ENCODE results near the gene DUSP14.

The DUSP14 gene

DNA sequence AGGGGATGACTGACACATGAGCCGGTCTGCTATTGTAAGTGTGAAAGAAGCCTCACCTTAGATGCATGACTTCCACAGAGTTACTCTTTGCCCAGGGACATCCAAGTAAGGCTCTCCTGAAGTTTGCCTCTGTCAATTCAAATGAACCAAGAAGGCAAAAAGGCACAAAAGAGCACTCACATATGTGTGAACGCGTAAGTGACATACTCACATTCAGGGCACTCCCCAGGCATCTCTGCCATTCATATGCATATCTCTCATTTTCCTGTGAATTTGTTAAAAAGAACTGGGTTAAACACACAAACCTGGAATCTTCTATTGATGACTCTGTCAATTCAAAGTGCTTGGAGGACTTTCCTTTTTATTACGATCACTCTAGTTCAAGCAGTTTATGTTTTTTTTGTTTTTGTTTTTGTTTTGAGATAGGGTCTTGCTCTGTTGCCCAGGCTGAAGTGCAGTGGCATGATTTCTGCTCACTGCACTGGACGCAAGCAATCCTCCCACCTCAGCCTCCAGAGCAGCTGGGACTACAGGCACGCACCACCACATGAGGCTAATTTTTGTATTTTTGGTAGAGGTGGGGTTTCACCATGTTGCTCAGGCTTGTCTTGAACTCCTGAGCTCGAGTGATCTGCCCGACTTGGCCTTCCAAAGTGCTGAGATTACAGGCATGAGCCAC lies 49.4 kb downstream of the DUSP14 start:
- no peaks in the 10 kb centered on the region for H3K4me1 ChIP-seq (ENCODE audit: control insufficient read depth, insufficient read depth, low read length)
- H3K9ac ChIP-seq (ENCODE audit: low read length in 2 of 2), result no peak overlapping the region
- peaks cover 62 to 63% of the 10 kb centered on the region in 2 donors for H3K36me3 ChIP-seq (ENCODE audit: control insufficient read depth in 2 of 2, insufficient read depth in 2 of 2, low read length in 2 of 2)

DNA sequence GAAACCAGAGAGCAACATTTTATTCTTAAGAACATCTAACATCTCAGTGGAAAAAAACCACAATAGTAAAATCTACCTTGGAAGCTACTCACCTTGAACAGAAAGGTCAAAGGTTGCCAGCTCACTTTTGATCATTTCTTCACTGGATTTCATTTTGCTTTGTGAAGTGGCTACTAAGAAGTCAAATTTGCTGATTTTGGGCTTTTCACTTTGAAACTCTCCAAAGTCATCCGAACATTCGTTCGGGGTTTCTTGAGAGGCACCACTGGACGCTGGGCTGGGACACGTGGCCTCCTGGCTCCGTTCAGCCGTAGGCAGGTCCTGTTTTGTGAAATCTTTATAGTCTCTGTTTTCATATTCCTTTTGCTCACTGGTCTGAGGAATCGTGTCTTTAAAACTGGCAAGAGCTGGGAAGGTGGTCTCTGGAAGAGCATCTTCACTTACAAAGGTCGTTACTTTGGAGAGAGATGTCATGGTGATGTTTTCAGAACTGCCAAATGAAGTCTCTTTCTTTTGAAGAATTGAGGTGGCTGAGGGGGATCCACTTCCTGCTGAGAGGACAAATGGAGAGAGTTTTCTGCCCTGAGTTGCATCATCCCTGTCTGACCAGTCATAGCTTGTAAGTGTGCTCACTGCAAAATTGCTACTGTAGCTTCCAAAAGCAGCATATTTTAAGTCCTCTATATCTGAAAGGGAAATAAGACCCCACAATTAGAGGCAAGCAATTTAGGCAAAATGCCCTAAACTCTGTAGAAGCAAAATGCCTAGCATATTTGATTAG lies 52.4 kb downstream of the DUSP14 start:
- peaks cover 41 to 44% of the 10 kb centered on the region in 2 donors for H3K36me3 ChIP-seq (ENCODE audit: control insufficient read depth in 2 of 2, insufficient read depth in 2 of 2, low read length in 2 of 2)

More for the DNA sequence above, 49.4 kb downstream of the DUSP14 start:
- Histone ChIP-seq H3K9me3 (ENCODE audit: control insufficient read depth in 2 of 2, low read length in 2 of 2) (no peaks in the 10 kb centered on the region), H3K4me3 (ENCODE audit: low read length in 2 of 2) (no peak overlapping the region), H3K27ac (ENCODE audit: low read length) (no peak overlapping the region), H3K27me3 (ENCODE audit: control insufficient read depth in 1 of 2, insufficient read depth in 2 of 2, low read length in 2 of 2) (no peaks in the 10 kb centered on the region)

DNA sequence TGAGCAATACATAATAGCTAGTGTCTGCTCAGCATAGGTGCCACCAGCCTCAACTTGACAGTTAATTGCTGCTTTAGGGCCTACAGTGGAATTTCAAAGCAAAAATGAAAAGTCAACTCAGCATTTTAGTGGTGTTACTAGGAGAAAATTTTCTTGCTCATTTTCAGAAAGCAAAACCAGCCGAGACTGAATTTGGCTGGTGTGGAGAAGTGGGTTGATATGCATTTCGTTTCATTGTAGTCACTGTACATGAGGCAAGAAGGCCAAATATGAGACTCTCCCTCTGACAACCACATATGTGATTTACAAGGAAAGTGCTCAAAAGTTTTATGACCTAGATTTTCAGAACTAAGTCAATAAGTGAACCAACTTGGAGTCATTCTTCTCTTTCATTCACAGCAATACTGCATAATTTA lies 54.0 kb downstream of the DUSP14 start:
- Histone ChIP-seq H3K27me3 (ENCODE audit: control insufficient read depth in 1 of 2, insufficient read depth in 2 of 2, low read length in 2 of 2) (no peaks in the 10 kb centered on the region), H3K27ac (ENCODE audit: low read length) (no peak overlapping the region), H3K36me3 (ENCODE audit: control insufficient read depth in 2 of 2, insufficient read depth in 2 of 2, low read length in 2 of 2) (peaks cover 33 to 34% of the 10 kb centered on the region in 2 donors), H3K9me3 (ENCODE audit: control insufficient read depth in 2 of 2, low read length in 2 of 2) (no peaks in the 10 kb centered on the region), H3K9ac (ENCODE audit: low read length in 2 of 2) (no peak overlapping the region), H3K4me1 (ENCODE audit: control insufficient read depth, insufficient read depth, low read length) (no peaks in the 10 kb centered on the region), H3K4me3 (ENCODE audit: low read length in 2 of 2) (no peak overlapping the region)

More for the DNA sequence above, 52.4 kb downstream of the DUSP14 start:
- H3K27me3 ChIP-seq (ENCODE audit: control insufficient read depth in 1 of 2, insufficient read depth in 2 of 2, low read length in 2 of 2), result no peaks in the 10 kb centered on the region
- H3K9ac ChIP-seq (ENCODE audit: low read length in 2 of 2), result no peak overlapping the region
- no peaks in the 10 kb centered on the region for H3K9me3 ChIP-seq (ENCODE audit: control insufficient read depth in 2 of 2, low read length in 2 of 2)
- no peaks in the 10 kb centered on the region for H3K4me1 ChIP-seq (ENCODE audit: control insufficient read depth, insufficient read depth, low read length)
- no peak overlapping the region for H3K27ac ChIP-seq (ENCODE audit: low read length)
- no peak overlapping the region for H3K4me3 ChIP-seq (ENCODE audit: low read length in 2 of 2)

DNA sequence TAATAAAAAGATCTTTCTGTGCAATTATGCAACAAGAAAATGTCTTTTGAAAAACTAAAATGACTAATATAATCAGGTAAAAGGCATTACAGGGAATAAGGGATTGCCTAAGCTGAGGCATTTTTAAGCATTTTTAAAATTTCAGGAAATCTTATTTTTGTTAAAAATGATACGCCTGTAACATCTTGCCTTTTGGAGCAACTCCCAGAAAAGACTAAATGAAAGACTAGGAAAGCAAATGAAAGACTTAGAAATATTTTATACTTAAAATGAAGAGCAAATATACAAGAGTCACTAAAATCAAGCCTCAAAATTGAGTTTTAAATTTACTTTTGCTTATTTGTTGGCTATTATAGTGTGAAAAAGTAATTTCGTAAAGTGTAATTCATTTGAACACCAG lies 55.8 kb downstream of the DUSP14 start:
- Histone ChIP-seq H3K4me3 (ENCODE audit: low read length in 2 of 2) (no peak overlapping the region), H3K27ac (ENCODE audit: low read length) (no peak overlapping the region), H3K9ac (ENCODE audit: low read length in 2 of 2) (no peak overlapping the region), H3K4me1 (ENCODE audit: control insufficient read depth, insufficient read depth, low read length) (no peaks in the 10 kb centered on the region), H3K9me3 (ENCODE audit: control insufficient read depth in 2 of 2, low read length in 2 of 2) (no peaks in the 10 kb centered on the region), H3K27me3 (ENCODE audit: control insufficient read depth in 1 of 2, insufficient read depth in 2 of 2, low read length in 2 of 2) (no peaks in the 10 kb centered on the region), H3K36me3 (ENCODE audit: control insufficient read depth in 2 of 2, insufficient read depth in 2 of 2, low read length in 2 of 2) (peaks cover 17% of the 10 kb centered on the region in 2 donors)

DNA sequence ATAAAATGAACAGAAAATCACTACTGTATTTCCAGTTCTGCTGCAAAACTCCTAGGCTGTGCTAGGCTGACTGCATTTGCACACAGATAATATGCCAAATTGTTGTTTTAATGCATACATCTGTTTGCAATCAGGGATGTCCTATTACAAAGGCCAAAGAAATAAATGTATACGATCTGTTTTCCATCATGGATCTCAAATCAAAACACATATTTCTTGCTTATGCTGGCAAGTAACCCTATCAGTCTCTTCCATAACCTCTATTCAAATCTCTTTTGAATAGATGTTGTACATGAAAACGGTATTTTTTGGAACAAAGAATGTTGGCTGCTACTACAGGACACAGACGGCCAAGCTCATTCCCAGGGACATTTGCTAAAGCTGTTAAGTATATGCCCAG lies 56.6 kb downstream of the DUSP14 start:
- H3K27ac ChIP-seq (ENCODE audit: low read length), result no peak overlapping the region
- H3K9me3 ChIP-seq (ENCODE audit: control insufficient read depth in 2 of 2, low read length in 2 of 2), result no peaks in the 10 kb centered on the region
- H3K9ac ChIP-seq (ENCODE audit: low read length in 2 of 2), result no peak overlapping the region
- no peak overlapping the region for H3K4me3 ChIP-seq (ENCODE audit: low read length in 2 of 2)
- no peaks in the 10 kb centered on the region for H3K27me3 ChIP-seq (ENCODE audit: control insufficient read depth in 1 of 2, insufficient read depth in 2 of 2, low read length in 2 of 2)
- H3K4me1 ChIP-seq (ENCODE audit: control insufficient read depth, insufficient read depth, low read length), result no peaks in the 10 kb centered on the region
- H3K36me3 ChIP-seq (ENCODE audit: control insufficient read depth in 2 of 2, insufficient read depth in 2 of 2, low read length in 2 of 2), result peaks cover 11% of the 10 kb centered on the region in 2 donors

DNA sequence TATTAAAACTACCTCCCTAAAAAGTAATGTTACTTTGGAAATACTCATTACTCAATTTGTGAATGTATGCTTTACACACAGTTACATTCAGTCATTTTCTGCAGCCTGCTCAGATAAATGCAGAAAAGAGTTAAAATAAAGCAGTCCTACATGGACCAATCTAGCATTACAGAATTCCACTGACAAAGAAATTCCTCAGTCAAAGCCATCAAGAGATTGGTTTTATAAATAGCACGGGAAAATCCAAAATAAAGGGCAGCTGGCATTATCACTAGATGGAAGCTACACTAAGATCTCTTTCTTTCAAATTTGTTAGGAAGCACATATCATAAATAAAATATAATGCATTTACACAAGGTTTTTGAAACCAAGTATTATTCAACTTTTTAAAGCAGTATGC lies 58.3 kb downstream of the DUSP14 start:
- no peaks in the 10 kb centered on the region for H3K27me3 ChIP-seq (ENCODE audit: control insufficient read depth in 1 of 2, insufficient read depth in 2 of 2, low read length in 2 of 2)
- no peaks in the 10 kb centered on the region for H3K4me1 ChIP-seq (ENCODE audit: control insufficient read depth, insufficient read depth, low read length)
- no peaks in the 10 kb centered on the region for H3K9me3 ChIP-seq (ENCODE audit: control insufficient read depth in 2 of 2, low read length in 2 of 2)
- no peak overlapping the region for H3K27ac ChIP-seq (ENCODE audit: low read length)
- no peak overlapping the region for H3K4me3 ChIP-seq (ENCODE audit: low read length in 2 of 2)
- H3K36me3 ChIP-seq (ENCODE audit: control insufficient read depth in 2 of 2, insufficient read depth in 2 of 2, low read length in 2 of 2), result peaks cover 2 to 3% of the 10 kb centered on the region in 2 donors
- H3K9ac ChIP-seq (ENCODE audit: low read length in 2 of 2), result no peak overlapping the region

DNA sequence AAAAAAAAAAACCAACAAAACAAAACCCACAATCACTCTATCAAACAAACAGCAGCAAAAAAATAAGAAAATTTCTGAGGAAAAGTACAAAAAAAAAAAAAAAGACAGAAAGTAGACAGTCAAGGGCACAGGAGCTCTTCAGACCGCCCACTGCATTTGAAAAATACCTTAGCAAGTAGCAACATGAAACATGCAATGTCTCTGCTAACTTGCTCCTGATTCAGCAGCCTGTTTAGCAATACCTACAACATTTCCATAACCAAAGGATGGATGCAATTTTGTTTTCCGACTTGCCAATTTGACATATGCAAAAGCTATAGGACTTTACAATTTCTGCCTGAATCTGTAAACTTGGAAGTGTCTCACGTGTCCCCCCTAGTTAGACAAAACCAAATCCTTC lies 62.1 kb downstream of the DUSP14 start:
- no peaks in the 10 kb centered on the region for H3K27me3 ChIP-seq (ENCODE audit: control insufficient read depth in 1 of 2, insufficient read depth in 2 of 2, low read length in 2 of 2)
- H3K9ac ChIP-seq (ENCODE audit: low read length in 2 of 2), result no peak overlapping the region
- no peak overlapping the region for H3K4me3 ChIP-seq (ENCODE audit: low read length in 2 of 2)
- H3K4me1 ChIP-seq (ENCODE audit: control insufficient read depth, insufficient read depth, low read length), result no peaks in the 10 kb centered on the region
- H3K9me3 ChIP-seq (ENCODE audit: control insufficient read depth in 2 of 2, low read length in 2 of 2), result no peaks in the 10 kb centered on the region
- H3K27ac ChIP-seq (ENCODE audit: low read length), result no peak overlapping the region
- peaks cover 10 to 14% of the 10 kb centered on the region in 2 donors for H3K36me3 ChIP-seq (ENCODE audit: control insufficient read depth in 2 of 2, insufficient read depth in 2 of 2, low read length in 2 of 2)

DNA sequence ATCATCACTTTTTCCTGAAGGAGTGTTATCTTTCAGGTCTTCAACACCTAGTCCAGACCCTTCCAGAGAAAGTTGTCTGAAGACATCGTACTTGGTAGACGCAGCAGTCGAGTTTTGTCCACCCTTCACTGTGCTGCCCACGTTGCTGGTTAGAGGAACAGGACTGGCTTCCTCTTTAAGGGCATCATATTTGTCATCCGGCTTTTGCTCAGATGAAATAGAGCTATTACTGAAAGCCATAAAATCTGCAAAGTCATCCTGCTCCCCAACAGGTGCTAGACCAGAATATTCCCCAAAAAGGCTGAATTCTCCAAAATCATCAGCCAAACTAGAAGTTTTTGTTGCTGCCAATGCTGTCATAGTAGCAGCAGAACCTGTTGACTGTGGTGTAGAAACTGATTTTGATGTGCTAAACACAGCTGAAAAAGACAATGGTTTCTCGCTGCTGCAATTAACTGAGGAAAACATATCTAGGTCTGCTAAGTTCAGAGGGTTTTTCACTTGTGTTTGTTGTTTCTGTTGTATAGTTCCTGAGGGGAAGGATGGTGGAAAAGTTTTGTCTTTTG lies 63.8 kb downstream of the DUSP14 start:
- Histone ChIP-seq H3K36me3 (ENCODE audit: control insufficient read depth in 2 of 2, insufficient read depth in 2 of 2, low read length in 2 of 2) (peaks cover 15 to 25% of the 10 kb centered on the region in 2 donors), H3K9me3 (ENCODE audit: control insufficient read depth in 2 of 2, low read length in 2 of 2) (no peaks in the 10 kb centered on the region), H3K4me3 (ENCODE audit: low read length in 2 of 2) (no peak overlapping the region), H3K4me1 (ENCODE audit: control insufficient read depth, insufficient read depth, low read length) (no peaks in the 10 kb centered on the region), H3K27me3 (ENCODE audit: control insufficient read depth in 1 of 2, insufficient read depth in 2 of 2, low read length in 2 of 2) (no peaks in the 10 kb centered on the region), H3K27ac (ENCODE audit: low read length) (no peak overlapping the region), H3K9ac (ENCODE audit: low read length in 2 of 2) (no peak overlapping the region)

DNA sequence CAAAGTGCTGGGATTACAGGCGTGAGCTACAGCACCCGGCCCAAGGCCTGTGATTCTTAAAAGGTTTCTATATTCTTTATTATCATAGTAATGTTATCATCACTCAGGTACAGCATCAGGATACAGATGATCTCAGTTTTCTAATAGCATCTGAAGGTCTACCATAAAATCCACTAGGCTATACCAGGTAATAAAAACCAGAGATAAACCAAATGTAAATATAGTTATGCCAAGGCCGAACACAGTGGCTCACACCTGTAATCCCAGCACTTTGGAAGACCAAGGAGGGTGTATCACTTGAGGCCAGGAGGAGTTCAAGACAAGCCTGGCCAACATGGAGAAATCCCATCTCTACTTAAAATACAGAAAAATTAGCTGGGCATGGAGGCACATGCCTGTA lies 65.7 kb downstream of the DUSP14 start:
- H3K36me3 ChIP-seq (ENCODE audit: control insufficient read depth in 2 of 2, insufficient read depth in 2 of 2, low read length in 2 of 2), result peaks cover 22 to 28% of the 10 kb centered on the region in 2 donors
- H3K9ac ChIP-seq (ENCODE audit: low read length in 2 of 2), result no peak overlapping the region
- H3K4me1 ChIP-seq (ENCODE audit: control insufficient read depth, insufficient read depth, low read length), result no peaks in the 10 kb centered on the region
- no peak overlapping the region for H3K4me3 ChIP-seq (ENCODE audit: low read length in 2 of 2)
- H3K27ac ChIP-seq (ENCODE audit: low read length), result no peak overlapping the region
- no peaks in the 10 kb centered on the region for H3K27me3 ChIP-seq (ENCODE audit: control insufficient read depth in 1 of 2, insufficient read depth in 2 of 2, low read length in 2 of 2)
- H3K9me3 ChIP-seq (ENCODE audit: control insufficient read depth in 2 of 2, low read length in 2 of 2), result no peaks in the 10 kb centered on the region

DNA sequence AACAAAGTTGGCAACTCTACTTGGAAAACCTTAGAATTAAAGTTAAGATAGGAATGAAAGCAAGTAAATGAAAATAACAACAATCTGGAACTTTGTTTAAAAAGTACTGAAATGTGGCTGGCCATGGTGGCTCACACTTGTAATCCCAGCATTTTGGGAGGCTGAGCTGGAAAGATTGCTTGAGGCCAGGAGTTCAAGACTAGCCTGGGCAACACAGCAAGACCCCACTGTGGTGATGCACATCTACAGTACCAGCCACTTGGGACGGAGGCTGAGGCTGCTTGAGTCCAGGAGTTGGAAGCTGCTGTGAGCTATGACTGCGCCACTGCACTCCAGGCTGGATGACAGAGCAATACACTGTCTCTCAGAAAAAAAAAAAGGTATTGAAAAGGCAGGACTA lies 67.8 kb downstream of the DUSP14 start:
- H3K9ac ChIP-seq (ENCODE audit: low read length in 2 of 2), result no peak overlapping the region
- peaks cover 23 to 37% of the 10 kb centered on the region in 2 donors for H3K36me3 ChIP-seq (ENCODE audit: control insufficient read depth in 2 of 2, insufficient read depth in 2 of 2, low read length in 2 of 2)
- no peaks in the 10 kb centered on the region for H3K4me1 ChIP-seq (ENCODE audit: control insufficient read depth, insufficient read depth, low read length)
- H3K27ac ChIP-seq (ENCODE audit: low read length), result no peak overlapping the region
- H3K9me3 ChIP-seq (ENCODE audit: control insufficient read depth in 2 of 2, low read length in 2 of 2), result no peaks in the 10 kb centered on the region
- no peak overlapping the region for H3K4me3 ChIP-seq (ENCODE audit: low read length in 2 of 2)
- H3K27me3 ChIP-seq (ENCODE audit: control insufficient read depth in 1 of 2, insufficient read depth in 2 of 2, low read length in 2 of 2), result no peaks in the 10 kb centered on the region

DNA sequence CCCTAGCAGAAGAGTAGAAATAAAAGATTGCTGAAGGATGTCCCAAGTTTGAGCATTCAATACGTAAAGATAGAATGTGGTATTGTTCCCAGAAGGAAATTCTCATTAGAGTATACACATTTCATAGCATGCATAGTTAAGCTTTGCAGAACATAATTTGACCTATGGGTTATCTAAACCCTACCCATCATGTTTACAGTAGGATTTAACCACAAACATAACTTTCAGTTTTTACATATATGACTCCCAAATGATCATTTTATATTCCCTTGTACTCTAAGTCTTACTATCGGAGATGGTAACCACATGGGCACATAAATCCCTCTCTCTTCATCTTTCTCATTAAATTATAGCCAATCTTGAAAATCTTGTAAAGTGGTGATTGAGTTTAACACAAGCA lies 68.6 kb downstream of the DUSP14 start:
- Histone ChIP-seq H3K9me3 (ENCODE audit: control insufficient read depth in 2 of 2, low read length in 2 of 2) (no peaks in the 10 kb centered on the region), H3K4me3 (ENCODE audit: low read length in 2 of 2) (no peak overlapping the region), H3K27me3 (ENCODE audit: control insufficient read depth in 1 of 2, insufficient read depth in 2 of 2, low read length in 2 of 2) (no peaks in the 10 kb centered on the region), H3K27ac (ENCODE audit: low read length) (no peak overlapping the region), H3K9ac (ENCODE audit: low read length in 2 of 2) (no peak overlapping the region), H3K36me3 (ENCODE audit: control insufficient read depth in 2 of 2, insufficient read depth in 2 of 2, low read length in 2 of 2) (peaks cover 18 to 31% of the 10 kb centered on the region in 2 donors), H3K4me1 (ENCODE audit: control insufficient read depth, insufficient read depth, low read length) (no peaks in the 10 kb centered on the region)

All from stomach smooth muscle (tissue), 2 donors.